ENCODE data around the gene SFMBT2. TPM values are rescaled to one million over a fixed set of nuclear protein-coding genes. Genes with fewer than 3 reads are reported as not detected.

Gene SFMBT2
- 1.6 TPM for polyA plus RNA-seq

- Mint-ChIP-seq H3K36me3 (peaks cover 2% of the 10 kb centered on the region), H3K27me3 (peaks cover 12% of the 10 kb centered on the region), H3K27ac (peak within 1 kb of the TSS; percentile 78 to 91 (median 84)), H3K9me3 (no peaks in the 10 kb centered on the region), H3K4me3 (peak within 1 kb of the TSS; percentile 92 to 97 (median 96)), H3K4me1 (peaks cover 1 to 26% (median 14%) of the 10 kb centered on the region in 3 donors)
Measured at GRCh38 chr10:7410862-7411670, at the start of gene SFMBT2. TSS of gene SFMBT2 (minus strand) at chr10:7411034. CDS start at chr10:7381898, 29,136 bp downstream.

- no peak overlapping the region for H3K27ac Mint-ChIP-seq
- H3K4me3 Mint-ChIP-seq: no peak overlapping the region
Measured at GRCh38 chr10:7460006-7460405, 49.2 kb upstream of the SFMBT2 start.

GRCh38 chr10:7458556-7458955 is 47.7 kb upstream of the SFMBT2 start:
- H3K36me3 Mint-ChIP-seq: no peaks in the 10 kb centered on the region
- no peaks in the 10 kb centered on the region for H3K9me3 Mint-ChIP-seq
- no peak overlapping the region for H3K27ac Mint-ChIP-seq
- peaks cover 8 to 11% (median 11%) of the 10 kb centered on the region in 3 donors for H3K4me1 Mint-ChIP-seq
- no peak overlapping the region for H3K4me3 Mint-ChIP-seq
- no peaks in the 10 kb centered on the region for H3K27me3 Mint-ChIP-seq

More at GRCh38 chr10:7460006-7460405, 49.2 kb upstream of the SFMBT2 start:
- Mint-ChIP-seq H3K4me1 (peaks cover 5 to 11% (median 11%) of the 10 kb centered on the region in 3 donors), H3K27me3 (no peaks in the 10 kb centered on the region), H3K9me3 (no peaks in the 10 kb centered on the region), H3K36me3 (no peaks in the 10 kb centered on the region)

- Mint-ChIP-seq H3K4me3 (peak overlapping the region in 2 of 4 donors; percentile 33 to 79), H3K27ac (no peak overlapping the region), H3K27me3 (no peaks in the 10 kb centered on the region), H3K4me1 (peaks cover 8 to 11% (median 11%) of the 10 kb centered on the region in 3 donors), H3K36me3 (no peaks in the 10 kb centered on the region), H3K9me3 (peaks cover 0 to 2% (median 0%) of the 10 kb centered on the region in 3 donors)
Measured at GRCh38 chr10:7457478-7458316, 46.9 kb upstream of the SFMBT2 start.

GRCh38 chr10:7449063-7449695 is 38.3 kb upstream of the SFMBT2 start:
- Mint-ChIP-seq H3K9me3 (peaks cover 8 to 24% (median 13%) of the 10 kb centered on the region in 3 donors), H3K4me3 (no peak overlapping the region), H3K36me3 (no peaks in the 10 kb centered on the region), H3K4me1 (peaks cover 22 to 24% (median 22%) of the 10 kb centered on the region in 3 donors), H3K27ac (no peak overlapping the region), H3K27me3 (no peaks in the 10 kb centered on the region)

- Mint-ChIP-seq H3K27me3 (peaks cover 1% of the 10 kb centered on the region), H3K9me3 (peaks cover 8 to 24% (median 11%) of the 10 kb centered on the region in 3 donors), H3K27ac (peak overlapping the region in 2 of 3 donors; percentile 58 to 71), H3K4me3 (peak overlapping the region in 3 of 4 donors; percentile 5 to 70 (median 46)), H3K4me1 (peaks cover 19 to 27% (median 22%) of the 10 kb centered on the region in 3 donors), H3K36me3 (no peaks in the 10 kb centered on the region)
Measured at GRCh38 chr10:7445474-7446185, 34.8 kb upstream of the SFMBT2 start.

- Mint-ChIP-seq H3K4me3 (peak overlapping the region in 3 of 4 donors; percentile 63 to 81 (median 77)), H3K27ac (no peak overlapping the region), H3K36me3 (no peaks in the 10 kb centered on the region), H3K9me3 (peaks cover 5 to 17% (median 9%) of the 10 kb centered on the region in 3 donors), H3K4me1 (peaks cover 19 to 27% (median 22%) of the 10 kb centered on the region in 3 donors), H3K27me3 (peaks cover 6% of the 10 kb centered on the region)
Measured at GRCh38 chr10:7444551-7445121, 33.8 kb upstream of the SFMBT2 start.

GRCh38 chr10:7443036-7443435 is 32.2 kb upstream of the SFMBT2 start:
- Mint-ChIP-seq H3K9me3 (peaks cover 0 to 2% (median 2%) of the 10 kb centered on the region in 3 donors), H3K4me3 (no peak overlapping the region), H3K27me3 (peaks cover 12% of the 10 kb centered on the region), H3K4me1 (peaks cover 24 to 27% (median 26%) of the 10 kb centered on the region in 3 donors), H3K27ac (peak overlapping the region in 1 of 3 donors; percentile 81), H3K36me3 (no peaks in the 10 kb centered on the region)

- Mint-ChIP-seq H3K27ac (peak overlapping the region in 1 of 3 donors; percentile 43), H3K4me1 (peaks cover 29 to 32% (median 31%) of the 10 kb centered on the region in 3 donors), H3K4me3 (no peak overlapping the region), H3K27me3 (peaks cover 12% of the 10 kb centered on the region), H3K9me3 (no peaks in the 10 kb centered on the region), H3K36me3 (no peaks in the 10 kb centered on the region)
Measured at GRCh38 chr10:7441403-7442147, 30.7 kb upstream of the SFMBT2 start.

GRCh38 chr10:7439696-7440095 is 28.9 kb upstream of the SFMBT2 start:
- H3K27ac Mint-ChIP-seq: no peak overlapping the region
- H3K36me3 Mint-ChIP-seq: no peaks in the 10 kb centered on the region
- H3K27me3 Mint-ChIP-seq: peaks cover 12% of the 10 kb centered on the region
- peaks cover 17 to 20% (median 17%) of the 10 kb centered on the region in 3 donors for H3K4me1 Mint-ChIP-seq
- no peaks in the 10 kb centered on the region for H3K9me3 Mint-ChIP-seq
- H3K4me3 Mint-ChIP-seq: no peak overlapping the region

GRCh38 chr10:7438196-7438986 is 27.6 kb upstream of the SFMBT2 start:
- no peak overlapping the region for H3K4me3 Mint-ChIP-seq

GRCh38 chr10:7436490-7437100 is 25.8 kb upstream of the SFMBT2 start:
- no peak overlapping the region for H3K27ac Mint-ChIP-seq

More at GRCh38 chr10:7438196-7438986, 27.6 kb upstream of the SFMBT2 start:
- Mint-ChIP-seq H3K27ac (no peak overlapping the region), H3K4me1 (peaks cover 12 to 17% (median 13%) of the 10 kb centered on the region in 3 donors), H3K9me3 (no peaks in the 10 kb centered on the region), H3K27me3 (peaks cover 12% of the 10 kb centered on the region), H3K36me3 (no peaks in the 10 kb centered on the region)

More at GRCh38 chr10:7436490-7437100, 25.8 kb upstream of the SFMBT2 start:
- Mint-ChIP-seq H3K36me3 (peaks cover 2% of the 10 kb centered on the region), H3K4me1 (peaks cover 12 to 22% (median 13%) of the 10 kb centered on the region in 3 donors), H3K9me3 (no peaks in the 10 kb centered on the region), H3K27me3 (peaks cover 11% of the 10 kb centered on the region), H3K4me3 (no peak overlapping the region)

All from IgD-negative memory B cell (primary cell).